DND-41 (cell line): ENCODE results near the gene COG5.

Experiments used
- ATAC-seq: fragments of 200-7000 bp; cut with Tn5 transposase; 3 replicates; pipeline ENCODE4 v1.9.1; 2021; ENCODE audit warnings: low read depth; ENCODE audit not compliant: insufficient read depth
- DNase-seq: peaks from one replicate; pipeline ENCODE4 v3.0.0-alpha.2; 2020
- H2AFZ ChIP-seq: 2 replicates; pipeline ENCODE4 v1.6.0; 2012; ENCODE audit warnings: low read depth, low read length
- H3K27ac ChIP-seq: 2 replicates; pipeline ENCODE4 v1.5.1; 2012; ENCODE audit warnings: low read length, inconsistent platforms
- H3K27me3 ChIP-seq: fragments of 200-600 bp; sonication (generic); 2 replicates; pipeline ENCODE4 v1.6.0; 2012; ENCODE audit warnings: low read length, mild to moderate bottlenecking, inconsistent platforms; ENCODE audit not compliant: insufficient read depth, poor library complexity
- H3K36me3 ChIP-seq: 2 replicates; pipeline ENCODE4 v1.5.1; 2012; ENCODE audit warnings: low read length, inconsistent platforms; ENCODE audit not compliant: insufficient read depth
- H3K4me1 ChIP-seq: 2 replicates; pipeline ENCODE4 v1.5.1; 2012; ENCODE audit warnings: mild to moderate bottlenecking, low read length; ENCODE audit not compliant: insufficient read depth
- H3K4me2 ChIP-seq: 2 replicates; pipeline ENCODE4 v1.6.0; 2012; ENCODE audit warnings: mild to moderate bottlenecking, moderate library complexity, low read length, inconsistent platforms; ENCODE audit not compliant: insufficient read depth
- H3K4me3 ChIP-seq, 2 experiments: fragments of 200-600 bp in 1 of 2; shearing (Covaris generic) in 1 of 2; 2 replicates each; pipeline ENCODE4 v1.5.1; 2012 to 2016; ENCODE audit warnings: inconsistent platforms in 2 of 2, low read length in 2 of 2, mild to moderate bottlenecking in 2 of 2, low read depth in 1 of 2, moderate library complexity in 1 of 2
- H3K79me2 ChIP-seq: 2 replicates; pipeline ENCODE4 v1.6.0; 2012; ENCODE audit warnings: low read length, inconsistent platforms; ENCODE audit not compliant: insufficient read depth
- H3K9ac ChIP-seq: 2 replicates; pipeline ENCODE4 v1.6.0; 2012; ENCODE audit warnings: low read depth, mild to moderate bottlenecking, inconsistent platforms, low read length, moderate library complexity
- H3K9me3 ChIP-seq: 2 replicates; pipeline ENCODE4 v1.5.1; 2012; ENCODE audit warnings: low read length, moderate library complexity, mild to moderate bottlenecking, inconsistent platforms; ENCODE audit not compliant: insufficient read depth, severe bottlenecking
- H4K20me1 ChIP-seq: 2 replicates; pipeline ENCODE4 v1.6.0; 2012; ENCODE audit warnings: low read length; ENCODE audit not compliant: insufficient read depth
- CTCF ChIP-seq: IDR thresholded peaks from 2 replicates; pipeline ENCODE4 v1.5.1; 2012; ENCODE audit warnings: borderline replicate concordance, low read length, moderate library complexity, mild to moderate bottlenecking; ENCODE audit not compliant: poor library complexity, severe bottlenecking; ENCODE audit errors: extremely low read depth
- EZH2 ChIP-seq: IDR thresholded peaks from 3 replicates; pipeline ENCODE4 v1.6.1; 2012; ENCODE audit warnings: borderline replicate concordance, low read depth, mild to moderate bottlenecking, moderate library complexity, low read length, inconsistent platforms; ENCODE audit not compliant: severe bottlenecking

The COG5 gene

DNA sequence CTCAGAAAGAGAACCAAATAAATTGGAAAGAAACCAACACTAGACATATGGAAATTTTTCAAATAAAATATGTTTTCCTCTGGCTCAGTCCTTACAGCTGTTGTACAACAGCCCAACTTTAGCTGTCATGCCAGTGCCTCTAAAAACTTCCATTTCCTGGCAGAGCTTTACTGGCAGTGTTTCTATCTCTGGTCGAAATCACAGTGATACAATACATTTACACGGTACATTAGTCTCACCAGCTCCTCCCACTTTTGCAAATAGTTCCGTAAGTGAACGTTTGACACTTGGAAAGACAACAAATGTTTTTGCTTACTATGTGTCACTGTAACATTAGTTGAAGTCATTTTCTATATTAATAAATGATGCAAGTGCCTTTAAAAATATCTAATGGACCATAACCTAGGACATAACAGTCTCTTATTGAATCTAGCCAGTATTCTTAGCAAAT lies 46.1 kb upstream of the COG5 start:
- Histone ChIP-seq H4K20me1 (no peaks in the 10 kb centered on the region), H2AFZ (no peak overlapping the region), H3K27me3 (no peaks in the 10 kb centered on the region), H3K9ac (no peak overlapping the region), H3K9me3 (no peaks in the 10 kb centered on the region), H3K79me2 (no peaks in the 10 kb centered on the region), H3K36me3 (peaks cover 33% of the 10 kb centered on the region; the same call in 1 of the 2 replicates), H3K4me3 (no peak overlapping the region), H3K27ac (no peak overlapping the region), H3K4me1 (no peaks in the 10 kb centered on the region), H3K4me2 (no peak overlapping the region)
- DNase-seq (no peak), ATAC-seq (no peak)
- TF ChIP-seq CTCF: no peak

- no peak overlapping the region for H3K9ac ChIP-seq
- no peak overlapping the region for H3K4me3 ChIP-seq
- H3K27ac ChIP-seq: no peak overlapping the region
- ATAC-seq (no peak), DNase-seq (no peak)
- no peaks in the 10 kb centered on the region for H3K79me2 ChIP-seq
- peaks cover 25% of the 10 kb centered on the region; the same call in 1 of the 2 replicates for H3K36me3 ChIP-seq
- H3K9me3 ChIP-seq: no peaks in the 10 kb centered on the region
- H3K4me1 ChIP-seq: no peaks in the 10 kb centered on the region
- H4K20me1 ChIP-seq: no peaks in the 10 kb centered on the region
- no peak overlapping the region for H2AFZ ChIP-seq
- H3K4me2 ChIP-seq: no peak overlapping the region
- TF ChIP-seq EZH2 (no peak), CTCF (no peak)
- H3K27me3 ChIP-seq: no peaks in the 10 kb centered on the region
Observed at GRCh38 chr7:107606303-107606702, 42.6 kb upstream of the COG5 start.

- no peak for DNase-seq
Observed at GRCh38 chr7:107605218-107605815, 41.6 kb upstream of the COG5 start.

More at GRCh38 chr7:107605218-107605815, 41.6 kb upstream of the COG5 start:
- Histone ChIP-seq H3K4me1 (no peaks in the 10 kb centered on the region), H3K4me3 (no peak overlapping the region), H2AFZ (no peak overlapping the region), H3K9ac (no peak overlapping the region), H3K4me2 (no peak overlapping the region), H3K36me3 (peaks cover 35% of the 10 kb centered on the region; the same call in 1 of the 2 replicates), H3K27me3 (no peaks in the 10 kb centered on the region), H3K79me2 (no peaks in the 10 kb centered on the region), H3K27ac (no peak overlapping the region), H4K20me1 (no peaks in the 10 kb centered on the region), H3K9me3 (no peaks in the 10 kb centered on the region)
- no peak for TF ChIP-seq CTCF
- TF ChIP-seq EZH2: no peak
- ATAC-seq: no peak
